ENCODE data around the gene KCNK10.

The KCNK10 gene

GRCh38 chr14:88225721-88226120 is 97.3 kb downstream of the KCNK10 start:
- DNase-seq, result no peak

- DNase-seq, result no peak
These were observed 104.8 kb downstream of the KCNK10 start for GRCh38 chr14:88218119-88218915.

GRCh38 chr14:88212691-88213090 is 110.4 kb downstream of the KCNK10 start:
- DNase-seq, result no peak

GRCh38 chr14:88210426-88210825 is 112.6 kb downstream of the KCNK10 start:
- no peak for DNase-seq

- DNase-seq, result no peak
These were observed 113.8 kb downstream of the KCNK10 start for GRCh38 chr14:88209273-88209672.

GRCh38 chr14:88208858-88209257 is 114.2 kb downstream of the KCNK10 start:
- no peak for DNase-seq

- no peak for DNase-seq
These were observed 118.8 kb downstream of the KCNK10 start for GRCh38 chr14:88204221-88204620.

- DNase-seq, result no peak
These were observed 119.8 kb downstream of the KCNK10 start for GRCh38 chr14:88203291-88203690.

GRCh38 chr14:88202286-88202685 is 120.8 kb downstream of the KCNK10 start:
- DNase-seq, result no peak

GRCh38 chr14:88201851-88202250 is 121.2 kb downstream of the KCNK10 start:
- DNase-seq, result no peak

GRCh38 chr14:88199882-88200281 is 123.2 kb downstream of the KCNK10 start:
- DNase-seq, result no peak

- peak; percentile 28 for DNase-seq
These were observed 124.6 kb downstream of the KCNK10 start for GRCh38 chr14:88198446-88198845.

GRCh38 chr14:88196925-88197324 is 126.1 kb downstream of the KCNK10 start:
- DNase-seq, result no peak

GRCh38 chr14:88196116-88196890 is 126.8 kb downstream of the KCNK10 start:
- DNase-seq, result no peak

- DNase-seq, result no peak
These were observed 127.4 kb downstream of the KCNK10 start for GRCh38 chr14:88195676-88196075.

GRCh38 chr14:88194531-88194930 is 128.5 kb downstream of the KCNK10 start:
- DNase-seq, result no peak

GRCh38 chr14:88191605-88192004 is 131.5 kb downstream of the KCNK10 start:
- DNase-seq, result no peak

GRCh38 chr14:88189417-88190191 is 133.5 kb downstream of the KCNK10 start:
- peak; percentile 96 for DNase-seq

- DNase-seq, result peak; percentile 96
These were observed 134.2 kb downstream of the KCNK10 start for GRCh38 chr14:88188745-88189416.

- DNase-seq, result no peak
These were observed 137.2 kb downstream of the KCNK10 start for GRCh38 chr14:88185843-88186242.

- no peak for DNase-seq
These were observed 138.1 kb downstream of the KCNK10 start for GRCh38 chr14:88184956-88185355.

GRCh38 chr14:88181072-88181471 is 142.0 kb downstream of the KCNK10 start:
- no peak for DNase-seq

GRCh38 chr14:88179716-88180115 is 143.4 kb downstream of the KCNK10 start:
- no peak for DNase-seq
